ENCODE measurements around the gene RPS6KA5. TPM values are rescaled to one million over a fixed set of nuclear protein-coding genes. Genes with fewer than 3 reads are reported as not detected.

RPS6KA5 gene
- total and polyA plus RNA-seq, 7 donors, result 0.94 to 20.0 (median 11.5) TPM

DNA sequence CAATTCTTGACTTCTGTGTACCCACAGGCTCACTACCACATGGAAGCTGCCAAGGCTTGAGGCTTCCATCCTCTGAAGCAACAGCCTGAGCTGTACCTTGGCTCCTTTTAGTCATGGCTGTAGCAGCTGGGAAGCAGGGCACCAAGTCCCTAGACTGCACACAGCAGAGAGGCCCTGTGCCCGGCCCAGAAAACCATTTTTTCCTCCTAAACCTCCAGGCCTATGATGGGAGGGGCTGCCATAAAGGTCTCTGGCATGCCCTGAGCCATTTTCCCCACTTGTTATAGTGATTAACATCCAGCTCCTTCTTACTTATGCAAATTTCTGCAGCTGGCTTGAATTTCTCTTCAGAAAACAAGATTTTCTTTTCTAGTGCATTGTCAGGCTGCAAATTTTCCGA lies 121.8 kb downstream of the RPS6KA5 start:
- 88 to 96% (median 92%) methylated on average over 2 of the region's 2 CpGs for WGBS, 3 donors
- intact Hi-C loops (cut with DNase I), result no loop called here
- peaks cover 5% of the 10 kb centered on the region for H3K9me3 ChIP-seq
- TF ChIP-seq, protein P1, sequence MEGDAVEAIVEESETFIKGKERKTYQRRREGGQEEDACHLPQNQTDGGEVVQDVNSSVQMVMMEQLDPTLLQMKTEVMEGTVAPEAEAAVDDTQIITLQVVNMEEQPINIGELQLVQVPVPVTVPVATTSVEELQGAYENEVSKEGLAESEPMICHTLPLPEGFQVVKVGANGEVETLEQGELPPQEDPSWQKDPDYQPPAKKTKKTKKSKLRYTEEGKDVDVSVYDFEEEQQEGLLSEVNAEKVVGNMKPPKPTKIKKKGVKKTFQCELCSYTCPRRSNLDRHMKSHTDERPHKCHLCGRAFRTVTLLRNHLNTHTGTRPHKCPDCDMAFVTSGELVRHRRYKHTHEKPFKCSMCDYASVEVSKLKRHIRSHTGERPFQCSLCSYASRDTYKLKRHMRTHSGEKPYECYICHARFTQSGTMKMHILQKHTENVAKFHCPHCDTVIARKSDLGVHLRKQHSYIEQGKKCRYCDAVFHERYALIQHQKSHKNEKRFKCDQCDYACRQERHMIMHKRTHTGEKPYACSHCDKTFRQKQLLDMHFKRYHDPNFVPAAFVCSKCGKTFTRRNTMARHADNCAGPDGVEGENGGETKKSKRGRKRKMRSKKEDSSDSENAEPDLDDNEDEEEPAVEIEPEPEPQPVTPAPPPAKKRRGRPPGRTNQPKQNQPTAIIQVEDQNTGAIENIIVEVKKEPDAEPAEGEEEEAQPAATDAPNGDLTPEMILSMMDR (IDR thresholded peaks at IDR 0.05), result no peak
- no peak overlapping the region for H3K27ac ChIP-seq
- H3K4me1 ChIP-seq, result no peaks in the 10 kb centered on the region
- H3K27me3 ChIP-seq (ENCODE audit: insufficient read depth in 3 of 3, low read length in 2 of 3), result no peaks in the 10 kb centered on the region
- H3K4me3 ChIP-seq, result no peak overlapping the region
- DNase-seq (no peak), ATAC-seq (no peak)
- H3K36me3 ChIP-seq (ENCODE audit: insufficient read depth in 1 of 2, low read depth in 1 of 2), result peaks cover 0 to 4% of the 10 kb centered on the region in 2 donors

DNA sequence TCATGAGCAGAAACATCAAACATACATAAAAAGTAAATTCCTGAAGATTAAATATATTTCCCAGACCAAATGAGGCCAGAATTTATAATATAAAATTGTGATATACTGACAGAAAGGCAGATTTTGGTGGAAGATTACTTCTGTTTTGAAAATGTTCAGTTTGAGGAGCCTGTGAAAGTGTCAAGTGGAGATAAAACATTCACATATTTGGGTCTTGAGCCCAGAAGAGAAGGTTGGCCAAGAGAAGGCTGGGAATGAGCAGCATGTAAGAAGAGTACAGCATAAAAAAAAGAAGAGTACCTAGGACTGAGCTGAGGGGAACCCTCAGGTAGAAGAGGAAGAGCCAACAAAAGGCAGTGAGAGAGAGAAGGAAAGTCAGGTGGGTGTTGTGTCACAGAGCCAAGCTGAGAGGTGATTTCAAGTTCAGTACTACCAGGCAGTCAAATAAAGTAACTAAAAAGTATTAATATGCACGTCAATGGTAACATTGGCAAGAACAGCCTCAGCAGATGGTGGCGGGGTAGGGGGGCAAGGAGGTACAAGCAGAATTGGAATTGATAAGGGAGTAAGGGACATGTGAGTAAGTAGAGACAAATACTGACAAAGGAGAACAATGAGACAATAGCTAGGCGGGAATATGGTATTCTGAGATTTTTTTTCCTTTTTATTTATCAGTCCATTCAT lies 123.5 kb downstream of the RPS6KA5 start:
- intact Hi-C loops (cut with DNase I), result no loop called here

DNA sequence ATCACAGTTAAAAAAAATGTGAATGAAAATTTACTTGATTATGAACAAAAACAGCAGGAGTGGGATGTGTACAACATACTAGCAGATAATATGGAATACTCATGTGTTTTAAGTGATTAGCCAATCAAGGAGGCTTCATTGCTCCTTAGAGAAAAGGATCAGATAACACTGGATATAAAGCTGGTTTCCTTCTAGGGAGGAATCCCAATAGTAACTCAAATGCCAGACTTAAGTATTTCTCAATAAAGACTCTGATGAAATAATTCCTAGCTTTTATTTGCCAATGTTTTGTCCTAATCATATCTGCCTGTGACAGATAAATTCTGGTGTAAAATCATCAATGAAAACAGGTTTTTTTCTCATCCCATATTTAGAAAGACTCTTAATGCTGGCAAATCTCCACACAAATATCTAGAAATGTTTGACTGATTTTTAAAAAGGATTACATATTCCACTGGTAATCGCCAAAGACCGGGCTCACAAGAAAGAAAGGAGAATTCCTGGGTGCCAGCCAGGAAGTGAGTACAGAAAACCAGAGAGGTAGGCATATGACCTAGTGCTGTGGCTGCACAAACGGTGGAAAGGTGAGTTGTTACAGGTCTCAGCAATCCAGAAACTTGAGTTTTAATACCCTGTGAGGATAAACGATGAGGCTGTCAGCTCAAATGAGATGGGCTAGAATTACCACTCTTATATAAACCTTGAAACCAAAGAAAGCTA lies 135.7 kb downstream of the RPS6KA5 start:
- no peaks in the 10 kb centered on the region for H3K27me3 ChIP-seq (ENCODE audit: insufficient read depth in 3 of 3, low read length in 2 of 3)
- no peaks in the 10 kb centered on the region for H3K9me3 ChIP-seq
- H3K4me1 ChIP-seq, result no peaks in the 10 kb centered on the region
- H3K27ac ChIP-seq, result no peak overlapping the region
- ATAC-seq (no peak), DNase-seq (no peak)
- intact Hi-C loops (cut with DNase I), result loop anchor here in 1 of 2 donors (10.0 kb wide), 1 partner anchor 1140 kb away; no protein-coding TSS in a partner anchor
- H3K4me3 ChIP-seq, result no peak overlapping the region
- WGBS, 3 donors, result 65 to 72% (median 66%) methylated on average over 4 of the region's 4 CpGs
- H3K36me3 ChIP-seq (ENCODE audit: insufficient read depth in 1 of 2, low read depth in 1 of 2), result no peaks in the 10 kb centered on the region
- TF ChIP-seq, protein P1 (IDR thresholded peaks at IDR 0.05), result no peak

More for the DNA sequence above, 123.5 kb downstream of the RPS6KA5 start:
- peaks cover 0 to 4% of the 10 kb centered on the region in 2 donors for H3K36me3 ChIP-seq (ENCODE audit: insufficient read depth in 1 of 2, low read depth in 1 of 2)
- TF ChIP-seq, protein P1 (IDR thresholded peaks at IDR 0.05), result no peak
- ATAC-seq, result no peak
- peaks cover 5% of the 10 kb centered on the region for H3K9me3 ChIP-seq
- 95 to 96% (median 95%) methylated on average over 3 of the region's 3 CpGs for WGBS, 3 donors
- no peak for DNase-seq
- no peaks in the 10 kb centered on the region for H3K4me1 ChIP-seq
- H3K4me3 ChIP-seq, result no peak overlapping the region
- H3K27ac ChIP-seq, result no peak overlapping the region
- H3K27me3 ChIP-seq (ENCODE audit: insufficient read depth in 3 of 3, low read length in 2 of 3), result no peaks in the 10 kb centered on the region

- H3K27ac ChIP-seq, result no peak overlapping the region
- intact Hi-C loops (cut with DNase I), result loop anchor here in 1 of 2 donors (10.0 kb wide), 1 partner anchor 1143 kb away; no protein-coding TSS in a partner anchor
- H3K4me1 ChIP-seq, result no peaks in the 10 kb centered on the region
- TF ChIP-seq, protein P1 (IDR thresholded peaks at IDR 0.05), result no peak
- ATAC-seq, result no peak
- 93 to 95% (median 95%) methylated on average over 4 of the region's 4 CpGs for WGBS, 3 donors
- no peaks in the 10 kb centered on the region for H3K9me3 ChIP-seq
- DNase-seq, result no peak
- no peak overlapping the region for H3K4me3 ChIP-seq
- H3K36me3 ChIP-seq (ENCODE audit: insufficient read depth in 1 of 2, low read depth in 1 of 2), result peaks cover 0 to 8% of the 10 kb centered on the region in 2 donors
- no peaks in the 10 kb centered on the region for H3K27me3 ChIP-seq (ENCODE audit: insufficient read depth in 3 of 3, low read length in 2 of 3)
These were observed 138.3 kb downstream of the RPS6KA5 start for GRCh38 chr14:90922141-90922540.
